ENCODE data around the gene EPHA2. TPM values are rescaled to one million over a fixed set of nuclear protein-coding genes. Genes with fewer than 3 reads are reported as not detected.

EPHA2 gene
- total RNA-seq, 1 experiment from 2014 or later, result 263 TPM

DNA sequence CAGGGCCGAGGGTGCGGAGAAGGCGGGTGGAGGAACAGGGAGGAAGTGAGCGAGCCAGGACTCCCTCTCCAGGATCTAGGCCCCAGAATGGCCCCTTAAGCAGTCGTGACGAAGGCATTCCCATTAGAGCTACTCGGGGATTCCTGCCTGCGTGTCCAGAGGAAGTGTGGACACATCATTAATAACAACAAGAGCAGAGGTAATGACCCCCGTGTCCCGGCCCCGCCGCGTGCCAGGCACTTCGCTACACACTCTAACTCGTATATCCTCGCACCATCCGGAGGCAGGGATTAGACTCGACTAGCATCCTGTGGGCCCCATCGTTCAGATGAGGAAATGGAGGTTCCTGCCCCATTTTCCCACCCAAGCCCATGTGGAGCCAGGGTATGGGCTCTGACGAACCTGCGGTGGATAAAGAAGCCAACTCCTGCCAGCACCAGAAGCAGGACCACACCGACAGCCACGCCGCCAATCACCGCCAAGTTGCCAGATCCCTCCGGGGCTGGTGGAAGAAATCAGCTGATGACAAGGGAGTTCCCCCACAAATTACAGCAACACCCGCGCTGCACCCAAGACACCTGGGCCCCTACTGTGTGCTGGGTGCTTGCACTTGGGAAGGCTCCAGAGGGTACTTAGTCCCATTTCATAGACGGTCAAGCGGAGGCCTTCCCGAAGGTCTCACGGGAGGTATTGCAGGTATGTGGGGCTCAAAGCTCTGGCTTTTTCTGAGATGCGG lies 21.6 kb downstream of the EPHA2 start:
- H3K9me3 ChIP-seq (ENCODE audit: control insufficient read depth, insufficient read depth, low read depth, low read length), result no peaks in the 10 kb centered on the region
- in situ Hi-C loops (cut with HindIII; ENCODE audit: low pct_unique_long_range_greater_than_20kb, low sequenced_read_pairs), result no loop called here
- DNase-seq (ENCODE audit: low read depth, low spot score), result no peak
- H3K4me3 ChIP-seq (ENCODE audit: low read depth in 2 of 2, low read length in 2 of 2), result no peak overlapping the region
- CTCF ChIA-PET, result no interaction called here
- POLR2A ChIA-PET, result no interaction called here
- H3K27me3 ChIP-seq (ENCODE audit: control insufficient read depth, insufficient read depth, low read length), result no peaks in the 10 kb centered on the region
- TF ChIP-seq SIN3A (IDR thresholded peaks at IDR 0.05; ENCODE audit: borderline replicate concordance, insufficient read depth, low read depth, low read length) (no peak), REST (IDR thresholded peaks at IDR 0.05; ENCODE audit: insufficient read depth in 1 of 2, low read depth in 2 of 2, low read length in 1 of 2) (no peak), POLR2AphosphoS5 (IDR thresholded peaks at IDR 0.05; ENCODE audit: low read depth, low read length) (peak; percentile 22)
- intact Hi-C loops (cut with micrococcal nuclease; ENCODE audit: unreplicated experiment), result no loop called here
- BruUV-seq (replicated peaks), result no TSS peak
- peak; percentile 27 for ATAC-seq
- peaks cover 79% of the 10 kb centered on the region for H3K4me1 ChIP-seq (ENCODE audit: control insufficient read depth, insufficient read depth, low read length)
- H3K27ac ChIP-seq (ENCODE audit: low read length), result peak overlapping the region; percentile 75
- H3K36me3 ChIP-seq (ENCODE audit: control insufficient read depth, insufficient read depth, low read length), result peaks cover 20% of the 10 kb centered on the region

DNA sequence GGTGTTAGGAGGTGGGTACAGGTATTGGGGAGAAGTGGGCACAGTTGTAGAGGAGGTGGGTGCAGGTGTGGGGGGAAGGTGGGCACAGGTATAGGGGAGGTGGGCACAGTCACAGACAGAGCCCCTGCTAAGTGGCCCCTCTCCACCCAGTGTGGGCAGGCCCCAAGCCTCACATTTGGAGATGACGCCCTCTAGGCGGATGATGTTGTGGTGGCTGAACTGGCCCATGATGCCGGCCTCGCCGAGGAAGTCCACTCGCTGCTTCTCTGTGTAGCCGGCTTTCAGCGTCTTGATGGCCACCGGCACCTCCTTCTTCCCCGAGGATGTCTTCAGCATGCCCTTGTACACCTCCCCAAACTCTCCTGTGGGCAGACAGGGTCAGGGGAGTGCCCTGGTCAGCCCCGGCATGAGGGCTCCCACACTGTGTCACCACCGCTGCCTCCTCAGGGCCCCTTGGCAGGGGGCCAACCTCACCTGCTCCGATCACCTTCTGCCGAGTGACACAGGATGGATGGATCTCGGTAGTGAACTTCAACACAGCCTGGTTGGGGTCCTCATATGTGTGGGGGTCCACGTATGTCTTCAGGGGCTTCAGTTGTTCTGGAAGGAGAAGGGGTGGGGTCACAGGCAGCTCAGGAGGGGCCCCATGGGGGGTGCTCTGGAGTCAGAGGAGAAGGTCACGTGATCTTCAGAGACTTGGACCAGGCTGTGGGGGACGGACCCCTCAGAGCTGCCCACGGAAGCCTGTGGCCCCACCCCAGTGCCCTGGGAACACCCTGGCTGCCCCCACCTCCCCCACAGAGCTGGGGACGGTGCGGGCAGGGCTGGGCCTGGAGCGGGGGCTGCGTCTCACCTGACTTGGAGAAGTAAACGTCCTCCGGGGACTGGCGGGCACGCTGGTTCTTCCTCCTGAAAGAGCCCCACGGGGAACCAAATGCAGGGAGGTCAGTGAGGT lies 22.6 kb downstream of the EPHA2 start:
- no peak overlapping the region for H3K4me3 ChIP-seq (ENCODE audit: low read depth in 2 of 2, low read length in 2 of 2)
- in situ Hi-C loops (cut with HindIII; ENCODE audit: low pct_unique_long_range_greater_than_20kb, low sequenced_read_pairs), result no loop called here
- H3K36me3 ChIP-seq (ENCODE audit: control insufficient read depth, insufficient read depth, low read length), result peaks cover 17% of the 10 kb centered on the region; the same call in 1 of the 2 replicates
- H3K27me3 ChIP-seq (ENCODE audit: control insufficient read depth, insufficient read depth, low read length), result no peaks in the 10 kb centered on the region
- ATAC-seq, result peak; percentile 52
- intact Hi-C loops (cut with micrococcal nuclease; ENCODE audit: unreplicated experiment), result no loop called here
- peaks cover 77% of the 10 kb centered on the region for H3K4me1 ChIP-seq (ENCODE audit: control insufficient read depth, insufficient read depth, low read length)
- ChIA-PET POLR2A (no interaction called here), CTCF (interaction anchor here (0.5 kb wide), 1 partner anchor 53 kb away, joined by 3 read pairs; no protein-coding TSS in a partner anchor)
- no peak for TF ChIP-seq SIN3A (IDR thresholded peaks at IDR 0.05; ENCODE audit: borderline replicate concordance, insufficient read depth, low read depth, low read length)
- TF ChIP-seq CTCF (IDR thresholded peaks at IDR 0.05), result no peak
- peak; percentile 14; the same call in 1 of the 2 replicates for TF ChIP-seq POLR2AphosphoS5 (IDR thresholded peaks at IDR 0.05; ENCODE audit: low read depth, low read length)
- no peaks in the 10 kb centered on the region for H3K9me3 ChIP-seq (ENCODE audit: control insufficient read depth, insufficient read depth, low read depth, low read length)
- BruUV-seq (replicated peaks), result no TSS peak
- DNase-seq (ENCODE audit: low read depth, low spot score), result no peak
- peak overlapping the region; percentile 75 for H3K27ac ChIP-seq (ENCODE audit: low read length)
